Posterior vena cava (tissue), 2 donors: ENCODE measurements around the gene PTCRA. TPM values are rescaled to one million over a fixed set of nuclear protein-coding genes. Genes with fewer than 3 reads are reported as not detected.

Experiments
- DNase-seq: peaks from one replicate; pipeline ENCODE4 v3.0.0-alpha.2; 2020; ENCODE audit warnings: low spot score
- intact Hi-C, 2 donors: fragments of 100-400 bp; cut with DNase I; formaldehyde crosslinking; loops; one replicate each; pipeline versions ENCODE4 v1.14.1 to v1.14.2; 2022 to 2023
- total RNA-seq, 2 donors: library from RNA; stranded (reverse); fragmentation: NEBNext Ultra II Directional; extraction: Animal tissue kit (Norgen Biotek cat#: 25700); gene quantifications; one replicate each; pipeline ENCODE4 v1.2.1, GENCODE V29; 2021
- donor health status: DM: yes; HTN: yes; CAD: no.
- donor health status: DM: yes; HTN: yes; CAD: no.

The PTCRA gene
- total RNA-seq, 2 donors from 2014 or later, result not detected

GRCh38 chr6:42901538-42901957 lies 14.3 kb upstream of the PTCRA start:
- DNase-seq, result peak; percentile 84
- intact Hi-C loops, result loop anchor here (1.0 to 5.0 kb wide), 3 partner anchors 226 to 241 kb away; no protein-coding TSS in a partner anchor

DNA sequence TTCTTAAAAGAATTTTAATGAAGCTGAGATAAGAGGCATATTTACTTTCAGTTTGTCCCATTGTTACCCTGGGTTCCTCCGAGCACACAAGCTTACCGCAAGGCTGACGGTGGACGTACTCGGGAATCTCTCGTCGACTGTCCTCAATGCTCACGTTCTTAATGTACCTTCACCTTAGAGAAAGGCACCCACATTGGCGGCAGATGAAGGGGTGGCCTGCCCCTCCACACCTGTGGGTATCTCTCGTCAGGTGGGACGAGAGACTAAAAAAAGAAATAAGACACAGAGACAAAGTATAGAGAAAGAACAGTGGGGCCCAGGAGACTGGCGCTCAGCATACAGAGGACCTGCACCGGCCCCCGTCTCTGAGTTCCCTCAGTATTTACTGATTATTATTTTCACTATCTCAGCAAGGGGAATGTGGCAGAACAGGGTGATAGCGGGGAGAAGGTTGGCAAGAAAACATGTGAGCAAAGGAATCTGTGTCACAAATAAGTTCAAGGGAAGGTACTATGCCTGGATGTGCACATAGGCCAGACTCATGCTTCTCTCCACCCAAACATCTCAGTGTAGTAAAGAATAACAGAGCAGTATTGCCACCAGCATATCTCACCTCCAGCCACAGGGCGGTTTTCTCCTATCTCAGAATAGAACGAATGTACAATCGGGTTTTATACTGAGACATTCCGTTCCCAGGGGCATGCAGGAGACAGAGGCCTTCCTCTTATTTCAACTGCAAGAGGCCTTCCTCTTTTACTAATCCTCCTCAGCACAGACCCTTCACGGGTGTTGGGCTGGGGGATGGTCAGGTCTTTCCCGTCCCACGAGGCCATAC lies 13.2 kb upstream of the PTCRA start:
- peak; percentile 11 for DNase-seq
- intact Hi-C loops, result loop anchor here in 1 of 2 donors (5.0 kb wide), 2 partner anchors 225 to 240 kb away; no protein-coding TSS in a partner anchor

DNA sequence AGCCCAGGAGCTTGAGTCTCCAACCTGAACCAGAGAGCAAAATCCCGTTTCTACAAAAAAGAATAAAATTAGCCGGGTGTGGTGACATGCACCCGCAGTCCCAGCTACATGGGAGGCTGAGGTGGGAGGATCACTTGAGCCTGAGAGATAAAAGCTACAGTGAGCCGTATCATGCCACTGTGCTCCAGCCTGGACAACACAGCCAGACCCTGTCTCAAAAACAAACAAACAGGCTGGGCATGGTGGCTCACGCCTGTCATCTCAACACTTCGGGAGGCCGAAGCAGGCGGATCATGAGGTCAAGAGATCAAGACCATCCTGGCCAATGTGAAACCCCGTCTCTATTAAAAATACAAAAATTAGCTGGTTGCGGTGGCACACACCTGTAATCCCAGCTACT lies 11.4 kb upstream of the PTCRA start:
- intact Hi-C loops, result loop anchor here in 1 of 2 donors (5.0 kb wide), 2 partner anchors 223 to 238 kb away; no protein-coding TSS in a partner anchor
- peak; percentile 28 for DNase-seq

DNA sequence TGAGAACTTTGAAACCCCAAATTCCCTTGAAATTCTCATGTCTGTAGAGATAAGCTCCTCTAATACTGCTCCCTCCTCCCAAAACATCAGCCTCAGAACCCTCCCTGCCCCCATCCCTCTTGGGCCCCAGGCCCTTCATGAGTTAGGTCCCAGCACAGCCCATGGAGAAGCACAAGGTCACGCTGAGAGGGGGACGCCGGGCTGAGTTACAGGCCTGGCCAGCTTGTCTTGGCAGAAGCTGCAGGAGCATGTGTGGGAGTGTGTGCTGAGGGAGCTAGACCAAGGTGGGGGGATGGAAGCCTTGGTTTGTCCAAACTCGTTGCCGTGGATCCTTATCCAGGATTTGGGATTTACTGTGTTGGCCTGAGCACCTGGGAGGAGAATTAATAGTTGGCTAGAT lies 8.5 kb upstream of the PTCRA start:
- no peak for DNase-seq
- intact Hi-C loops, result no loop called here

GRCh38 chr6:42909835-42910234 lies 6.0 kb upstream of the PTCRA start:
- no peak for DNase-seq
- intact Hi-C loops, result no loop called here

DNA sequence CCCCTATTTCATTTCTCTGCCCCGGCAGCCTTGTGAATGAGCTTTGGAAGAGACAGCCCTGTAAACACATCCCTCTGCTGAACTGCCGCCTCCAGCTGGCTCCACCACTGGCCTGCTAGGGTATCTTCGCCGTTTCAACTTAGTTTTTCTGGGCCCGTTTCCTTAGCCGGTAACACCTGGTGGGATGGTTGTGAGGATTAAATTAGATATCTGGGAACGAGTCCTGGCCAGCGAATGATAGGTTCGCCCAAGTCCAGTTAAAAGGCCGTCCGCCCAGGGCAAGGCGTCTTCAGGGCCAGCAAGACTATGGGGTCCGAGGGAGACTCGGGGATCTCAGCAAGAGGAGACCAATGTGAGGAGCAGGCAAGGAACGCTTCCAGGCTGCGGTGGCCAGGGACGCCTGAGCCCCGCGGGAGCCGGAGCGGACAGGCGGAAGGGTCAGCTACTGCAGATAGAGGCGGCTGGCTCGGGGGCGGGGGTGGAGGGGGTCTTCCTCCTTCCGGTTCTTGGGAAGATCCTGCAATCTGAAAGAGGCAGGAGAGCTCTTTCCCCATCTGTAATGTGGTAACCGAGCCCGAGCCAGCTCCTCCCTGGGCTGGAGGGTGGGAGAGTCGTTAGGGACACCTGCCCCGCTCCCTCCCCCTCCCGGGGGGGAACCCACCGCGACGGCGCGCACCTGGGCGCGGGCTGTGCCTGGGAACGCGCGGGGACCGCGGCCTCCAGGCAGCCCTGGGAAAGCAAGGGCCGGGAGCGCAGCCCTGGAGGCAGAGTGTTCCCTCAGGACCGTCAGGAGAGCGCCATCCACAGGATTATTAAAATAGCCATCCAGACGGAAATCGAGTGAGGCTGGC lies 4.5 kb upstream of the PTCRA start:
- DNase-seq, result no peak
- intact Hi-C loops, result no loop called here

DNA sequence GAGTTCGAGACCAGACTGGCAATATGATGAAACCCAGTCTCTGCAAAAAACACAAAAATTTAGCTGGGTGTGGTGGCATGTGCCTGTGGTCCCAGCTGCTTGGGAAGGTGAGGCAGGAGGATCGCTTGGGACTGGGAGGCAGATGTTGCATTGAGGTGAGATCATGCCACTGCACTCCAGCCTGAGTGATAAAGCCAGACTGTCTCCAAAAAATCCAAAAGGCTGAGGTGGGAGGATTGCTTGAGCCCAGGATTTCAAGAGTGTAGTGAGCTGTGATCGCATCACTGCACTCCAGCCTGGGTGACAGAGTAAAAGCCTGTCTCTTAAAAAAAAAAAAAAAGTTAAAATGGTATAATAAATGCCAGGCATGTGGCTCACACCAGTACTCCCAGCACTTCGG lies 1.3 kb upstream of the PTCRA start:
- intact Hi-C loops, result no loop called here
- DNase-seq, result peak; percentile 49

GRCh38 chr6:42916288-42916687 lies 435 bp downstream of the PTCRA start:
- intact Hi-C loops, result no loop called here
- no peak for DNase-seq

DNA sequence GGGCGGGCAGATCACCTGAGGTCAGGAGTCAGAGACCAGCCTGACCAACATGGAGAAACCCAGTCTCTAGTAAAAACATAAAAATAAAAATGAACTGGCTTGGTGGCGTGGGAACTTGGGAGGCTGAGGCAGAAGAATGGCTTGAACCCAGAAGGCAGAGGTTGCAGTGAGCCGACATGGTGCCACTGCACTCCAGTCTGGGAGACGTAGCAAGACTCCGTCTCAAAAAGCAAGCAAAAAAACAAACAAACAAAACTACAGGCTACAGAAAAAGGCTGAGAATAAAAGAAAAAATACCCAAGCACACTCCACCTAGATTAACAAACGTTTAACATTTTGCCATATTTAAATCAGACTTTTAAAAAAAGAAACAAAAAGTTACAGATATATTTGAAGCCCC lies 5.9 kb downstream of the PTCRA start:
- DNase-seq, result peak; percentile 9
- intact Hi-C loops, result no loop called here

GRCh38 chr6:42923666-42924065 lies 7.8 kb downstream of the PTCRA start:
- no peak for DNase-seq
- intact Hi-C loops, result no loop called here

DNA sequence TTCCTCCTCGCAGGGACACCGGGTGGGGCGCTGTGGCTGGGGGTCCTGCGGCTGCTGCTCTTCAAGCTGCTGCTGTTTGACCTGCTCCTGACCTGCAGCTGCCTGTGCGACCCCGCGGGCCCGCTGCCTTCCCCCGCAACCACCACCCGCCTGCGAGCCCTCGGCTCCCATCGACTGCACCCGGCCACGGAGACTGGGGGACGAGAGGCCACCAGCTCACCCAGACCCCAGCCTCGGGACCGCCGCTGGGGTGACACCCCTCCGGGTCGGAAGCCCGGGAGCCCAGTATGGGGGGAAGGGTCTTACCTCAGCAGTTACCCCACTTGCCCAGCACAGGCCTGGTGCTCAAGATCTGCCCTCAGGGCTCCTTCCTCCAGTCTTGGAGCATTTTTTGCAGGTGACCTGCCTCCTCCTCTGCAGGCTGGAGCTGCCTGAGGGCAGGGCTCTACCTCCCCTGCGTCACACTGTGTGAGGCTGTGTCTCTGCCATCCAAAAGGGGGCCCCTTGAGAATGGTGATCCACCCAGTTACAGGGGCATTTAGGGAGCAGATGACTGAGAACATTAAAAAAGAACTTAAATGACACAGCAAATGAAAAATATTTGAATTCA lies 9.5 kb downstream of the PTCRA start:
- intact Hi-C loops, result no loop called here
- no peak for DNase-seq

DNA sequence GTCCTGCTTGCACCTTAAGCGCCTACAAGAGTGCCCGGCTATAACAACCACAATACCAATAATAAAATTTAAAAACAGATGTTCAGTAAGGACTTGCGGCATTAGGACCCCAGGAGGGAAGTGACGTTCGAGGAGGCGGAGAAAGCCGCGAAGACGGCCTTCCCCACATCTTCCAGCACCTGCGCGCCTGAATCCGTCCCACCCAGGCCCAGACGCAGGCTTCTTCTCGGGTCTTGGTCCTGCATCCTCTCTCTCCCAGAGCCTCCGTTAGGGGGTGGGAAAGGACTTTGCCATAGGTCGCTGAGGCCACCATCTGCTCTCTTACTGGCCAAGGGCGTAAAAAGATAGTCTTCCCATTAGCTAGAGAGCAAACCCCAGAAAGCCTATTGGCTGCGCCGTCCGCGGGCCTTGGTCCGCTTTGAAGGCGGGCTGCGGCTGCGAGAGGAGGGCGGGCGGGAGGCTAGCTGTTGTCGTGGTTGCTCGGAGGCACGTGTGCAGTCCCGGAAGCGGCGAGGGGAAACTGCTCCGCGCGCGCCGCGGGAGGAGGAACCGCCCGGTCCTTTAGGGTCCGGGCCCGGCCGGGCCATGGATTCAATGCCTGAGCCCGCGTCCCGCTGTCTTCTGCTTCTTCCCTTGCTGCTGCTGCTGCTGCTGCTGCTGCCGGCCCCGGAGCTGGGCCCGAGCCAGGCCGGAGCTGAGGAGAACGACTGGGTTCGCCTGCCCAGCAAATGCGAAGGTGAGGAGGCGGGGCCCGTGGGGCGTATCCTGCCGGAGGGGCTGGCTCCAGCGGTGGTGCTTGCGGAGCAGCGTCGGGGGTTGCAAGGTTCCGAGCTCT lies 13.3 kb downstream of the PTCRA start, which contains the start of gene CNPY3:
Gene CNPY3, plus strand, starts transcription at position 495 of the 835 bp plus-strand sequence. Its CDS starts 91 bp downstream, at position 586.
- peak; percentile 98 for DNase-seq

GRCh38 chr6:42929821-42930360 lies 14.0 kb downstream of the PTCRA start:
- DNase-seq, result no peak
- intact Hi-C loops, result loop anchor here in 1 of 2 donors (5.0 kb wide), 1 partner anchor 47 kb away; the partner anchor contains the start of gene PEX6

More for the DNA sequence above, 13.3 kb downstream of the PTCRA start, which contains the start of gene CNPY3:
- intact Hi-C loops, result no loop called here

DNA sequence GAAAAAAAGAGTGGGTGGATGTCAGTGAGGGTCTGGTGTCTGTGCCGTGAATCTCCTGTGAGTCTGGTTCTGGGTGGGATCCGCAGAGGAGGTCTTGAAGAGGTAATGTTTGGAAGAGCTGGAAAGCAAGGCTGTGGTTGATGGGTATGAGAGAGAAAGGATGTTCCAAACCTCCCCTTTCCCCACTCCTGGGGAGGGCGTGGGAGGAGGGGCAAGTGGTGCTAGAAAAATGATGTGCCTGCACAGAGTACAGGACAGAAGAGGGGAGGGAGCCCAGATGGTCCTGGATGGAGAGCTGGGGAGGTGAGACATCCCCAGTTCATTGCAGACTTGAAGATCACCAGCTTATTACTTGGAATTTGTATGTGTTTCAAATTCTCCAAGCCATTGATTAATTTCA lies 16.6 kb downstream of the PTCRA start:
- no peak for DNase-seq
- intact Hi-C loops, result loop anchor here in 1 of 2 donors (5.0 kb wide), 1 partner anchor 45 kb away; the partner anchor contains the start of gene PEX6

- intact Hi-C loops, result loop anchor here in 1 of 2 donors (5.0 kb wide), 1 partner anchor 44 kb away; the partner anchor contains the start of gene PEX6
These were observed 17.4 kb downstream of the PTCRA start for GRCh38 chr6:42933205-42933604.

DNA sequence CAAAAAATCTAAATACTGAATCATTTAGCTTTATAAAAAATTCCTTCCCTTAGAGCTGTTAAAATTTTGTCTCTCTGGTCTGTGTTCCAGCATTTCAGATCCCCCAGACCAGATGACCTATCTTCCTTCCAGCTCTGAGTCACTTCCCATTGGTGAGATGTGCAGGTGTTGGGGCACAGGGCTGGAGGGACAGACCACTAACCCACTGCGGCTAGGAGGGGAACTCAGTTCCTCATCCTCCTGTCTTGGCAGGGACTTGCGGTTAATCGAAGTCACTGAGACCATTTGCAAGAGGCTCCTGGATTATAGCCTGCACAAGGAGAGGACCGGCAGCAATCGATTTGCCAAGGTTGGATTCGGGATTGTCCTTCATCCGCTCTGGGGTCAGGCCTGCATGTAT lies 19.5 kb downstream of the PTCRA start:
- intact Hi-C loops, result loop anchor here in 1 of 2 donors (5.0 kb wide), 1 partner anchor 42 kb away; the partner anchor contains the start of gene PEX6
- no peak for DNase-seq

More at GRCh38 chr6:42933205-42933604, 17.4 kb downstream of the PTCRA start:
- DNase-seq, result no peak

DNA sequence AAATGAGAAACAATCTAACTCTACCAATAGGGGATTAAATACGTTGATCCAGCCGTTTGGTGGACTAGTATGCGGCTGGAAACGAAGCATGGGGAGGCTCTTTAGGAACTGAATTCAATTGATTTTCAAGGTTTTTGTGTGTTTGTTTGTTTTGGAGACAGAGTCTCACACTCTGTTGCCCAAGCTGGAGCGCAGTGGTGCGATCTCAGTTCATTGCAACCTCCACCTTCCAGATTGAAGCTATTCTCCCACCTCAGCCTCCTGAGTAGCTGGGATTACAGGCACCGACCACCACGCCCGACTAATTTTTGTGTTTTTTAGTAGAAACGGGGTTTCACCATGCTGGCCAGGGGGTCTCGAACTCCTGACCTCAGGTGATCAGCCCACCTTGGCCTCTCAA lies 20.5 kb downstream of the PTCRA start:
- no peak for DNase-seq

More for the DNA sequence above, 20.5 kb downstream of the PTCRA start:
- intact Hi-C loops, result loop anchor here in 1 of 2 donors (5.0 kb wide), 1 partner anchor 41 kb away; the partner anchor contains the start of gene PEX6
